NCI-H1694 treated with DMSO at 0.1 percent for 48 hours (cell line): ENCODE measurements around the gene VWF.

ENCODE experiments used
- DNase-seq: peaks from one replicate; lab custom pipeline; 2025; lab: John Stamatoyannopoulos, UW

Gene VWF

DNA sequence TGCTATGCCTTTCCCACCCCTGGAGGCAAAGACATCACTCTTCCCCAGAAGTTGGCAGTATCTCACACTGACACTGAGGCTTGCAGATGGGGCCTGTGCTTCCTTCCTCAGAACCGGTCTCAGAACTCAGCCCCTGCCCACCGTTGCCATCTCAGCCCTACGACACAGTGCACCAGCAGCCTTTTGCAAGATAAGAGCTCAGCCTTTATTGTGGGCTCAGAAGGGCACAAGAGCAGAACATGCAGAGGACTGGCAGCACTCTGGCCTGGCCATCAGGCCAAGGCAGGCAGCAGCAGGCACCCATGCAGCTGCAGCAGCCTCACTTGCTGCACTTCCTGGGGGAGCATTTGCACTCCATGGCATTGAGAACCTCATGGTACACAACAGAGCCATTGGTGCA, 175.8 kb downstream of the VWF start:
- no peak for DNase-seq

DNA sequence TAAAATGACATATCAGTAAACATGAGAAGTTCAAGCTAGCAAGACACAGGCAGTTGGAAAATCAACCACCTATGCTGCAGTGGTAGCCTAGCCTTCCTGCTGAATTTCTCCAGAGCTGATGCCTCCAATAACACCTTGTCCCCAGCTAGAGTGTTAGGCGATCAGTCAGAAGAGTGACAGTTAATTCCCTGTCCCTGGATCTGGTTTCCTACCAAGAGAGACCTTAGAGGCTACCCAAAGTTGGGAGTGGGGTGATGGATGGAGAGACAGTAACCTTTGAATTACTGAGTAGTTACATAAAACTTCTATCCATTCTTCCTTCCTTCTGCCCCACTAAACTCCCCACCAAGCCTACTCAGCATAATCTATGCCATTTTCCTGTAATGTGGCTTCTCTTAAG, 177.5 kb downstream of the VWF start:
- no peak for DNase-seq

DNA sequence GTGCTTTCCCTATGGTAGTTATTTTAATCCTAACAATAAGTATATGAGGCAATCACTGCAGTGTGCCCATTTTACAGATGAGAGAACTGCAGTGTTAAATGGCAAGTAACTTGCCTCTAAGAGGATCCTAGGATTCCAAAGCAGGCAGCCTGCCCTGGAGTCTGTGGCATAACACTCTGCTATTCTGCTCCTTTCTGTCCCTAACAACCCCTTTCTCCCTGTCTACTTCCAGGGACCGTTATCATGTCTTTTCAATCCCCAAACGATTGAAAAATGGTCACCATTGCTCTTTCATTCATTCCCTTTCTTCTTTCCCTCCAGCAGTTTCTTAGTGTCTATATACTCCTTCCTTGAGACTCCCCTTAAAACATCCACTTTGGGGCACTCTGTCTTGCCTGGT, 178.1 kb downstream of the VWF start:
- DNase-seq: no peak

DNA sequence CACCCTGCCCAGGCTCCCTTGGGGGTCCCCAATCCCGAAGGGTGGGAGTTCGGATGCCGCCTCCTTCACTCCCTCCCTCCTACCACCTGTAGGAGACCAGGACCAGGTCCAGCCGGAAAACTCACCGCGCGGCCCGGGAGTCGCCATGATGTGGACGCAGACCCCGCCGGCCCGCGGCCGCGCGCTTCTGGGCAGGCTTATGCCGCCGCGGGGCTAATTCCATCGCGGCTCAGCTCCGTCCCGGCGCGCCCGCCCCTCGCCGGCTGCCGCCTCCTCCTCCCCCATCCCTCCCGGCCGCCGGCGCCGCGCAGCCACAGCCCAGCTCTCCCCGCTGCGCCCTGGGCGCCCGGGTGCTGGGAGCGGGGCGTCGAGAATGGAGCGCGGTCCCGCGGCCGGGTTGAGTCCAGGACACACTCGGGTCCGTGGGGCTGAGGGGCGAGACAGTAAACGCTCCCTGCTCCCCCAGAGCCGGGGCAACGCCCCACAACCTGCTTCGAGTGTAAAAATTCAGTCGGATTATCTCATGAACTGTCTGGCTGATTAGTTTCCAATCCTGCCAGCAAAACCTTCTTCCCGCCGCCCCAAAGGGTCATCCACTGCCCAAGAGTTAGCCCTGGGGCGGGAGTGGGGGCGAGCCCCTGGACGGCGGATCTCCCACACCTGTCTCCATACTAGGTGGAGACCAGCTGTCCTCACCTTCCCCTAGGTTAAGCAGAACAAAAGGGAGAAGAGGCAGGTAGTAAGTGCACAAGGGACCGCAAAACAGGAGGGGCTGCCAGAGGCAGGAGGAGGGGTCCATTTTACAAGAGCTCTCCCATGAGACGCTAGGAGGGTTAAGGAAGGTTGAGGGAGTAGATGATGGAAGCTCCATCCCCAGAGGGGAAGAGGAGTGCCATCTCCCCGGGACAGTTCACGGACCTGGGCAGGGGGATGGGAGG, 179.1 kb downstream of the VWF start, which contains the start of gene ANO2:
ANO2 (minus strand) TSS at position 189 of the 938 bp plus-strand sequence; CDS start at position 147, 42 bp downstream.
- DNase-seq: no peak

DNA sequence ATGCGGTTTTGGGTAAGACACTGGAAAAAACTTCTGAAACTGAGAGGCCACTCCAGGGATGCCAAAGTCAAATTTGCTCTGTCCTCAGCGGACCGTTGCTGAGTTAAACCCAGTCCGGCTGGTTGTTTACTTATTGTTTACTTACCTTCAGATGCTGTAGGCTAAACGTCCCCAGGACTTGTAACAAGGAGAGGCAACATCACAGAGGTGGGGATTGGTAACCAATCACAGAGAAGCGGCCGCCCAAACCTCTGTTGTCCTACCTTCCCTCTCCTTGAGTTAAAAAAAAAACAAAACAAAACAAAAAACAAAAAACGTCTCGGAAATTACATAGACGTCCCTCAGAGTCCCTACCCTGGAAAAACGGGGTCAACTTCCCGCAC, 179.8 kb downstream of the VWF start:
- no peak for DNase-seq

DNA sequence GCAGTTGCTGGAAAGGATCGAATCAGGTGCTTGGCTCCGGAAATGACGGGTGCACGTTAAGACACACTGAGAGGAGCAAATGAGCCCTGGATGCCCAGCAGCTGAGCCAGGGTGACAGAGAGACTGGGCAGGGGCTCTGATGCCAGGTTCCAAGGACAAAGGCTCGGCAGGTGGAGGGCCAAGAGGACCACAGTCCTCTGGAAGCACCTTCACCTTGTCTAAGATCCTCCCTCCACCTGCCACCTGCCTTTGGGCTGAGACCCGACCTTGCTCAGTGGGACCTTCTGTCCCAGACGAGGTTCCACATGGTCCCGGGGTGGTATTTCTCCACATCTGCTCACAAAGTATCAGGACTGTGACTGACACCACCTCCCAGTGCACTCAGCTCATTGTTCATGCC, 180.4 kb downstream of the VWF start:
- DNase-seq: no peak

DNA sequence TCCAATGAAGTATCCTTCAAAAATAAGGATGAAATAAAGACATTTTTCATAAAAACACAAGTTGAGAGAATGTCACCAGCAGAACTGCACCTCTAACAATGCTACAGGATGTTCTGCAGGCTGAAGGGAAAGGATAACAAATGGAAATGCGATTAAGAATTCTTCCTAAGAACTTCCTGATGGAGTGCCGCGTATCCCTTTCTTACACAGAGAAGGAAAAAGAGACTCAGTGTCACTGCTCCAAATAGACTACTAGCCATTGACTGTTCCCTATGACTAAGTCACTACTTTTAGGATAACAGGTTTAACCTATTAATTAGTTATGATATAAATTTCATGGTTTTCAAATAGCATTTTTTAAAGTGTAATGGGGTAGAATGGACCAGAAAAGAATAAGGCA, 182.6 kb downstream of the VWF start:
- DNase-seq: no peak

DNA sequence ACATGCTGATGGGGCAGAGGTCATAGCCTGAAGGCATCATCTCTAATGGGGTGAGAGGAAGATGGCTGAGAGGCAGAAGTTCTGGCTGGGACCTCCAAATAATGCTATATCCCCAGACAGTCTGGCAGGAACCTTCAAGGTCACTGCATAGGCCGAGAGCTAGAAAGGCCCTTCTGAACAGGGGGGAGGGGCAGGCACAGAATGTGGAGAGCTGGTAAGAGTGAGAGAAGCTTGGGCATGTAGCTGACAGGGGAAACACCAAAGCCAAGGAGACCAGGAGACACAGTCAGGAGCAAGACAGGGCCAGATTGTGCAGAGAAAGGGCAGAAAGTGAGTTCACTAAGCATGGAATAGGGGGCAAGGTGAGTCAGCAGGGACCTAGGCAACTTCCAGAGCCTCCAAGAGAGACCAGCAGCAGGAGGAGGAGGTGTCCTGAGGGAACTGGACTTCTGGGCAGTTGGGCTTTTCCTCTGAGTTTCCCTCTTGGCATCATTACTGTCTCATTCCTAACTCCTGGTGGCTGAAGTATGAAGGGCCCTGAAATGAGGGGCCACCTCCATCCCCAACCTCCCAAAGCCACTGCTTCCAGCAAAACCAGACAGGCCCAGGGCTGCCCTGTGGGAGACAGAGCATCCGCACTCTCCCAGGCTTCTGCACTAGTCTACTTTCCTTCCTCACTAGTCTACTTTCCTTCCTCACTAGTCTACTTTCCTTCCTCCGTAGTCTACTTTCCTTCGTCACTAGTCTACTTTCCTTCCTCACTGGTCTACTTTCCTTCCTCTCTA, 196.5 kb downstream of the VWF start:
- no peak for DNase-seq

DNA sequence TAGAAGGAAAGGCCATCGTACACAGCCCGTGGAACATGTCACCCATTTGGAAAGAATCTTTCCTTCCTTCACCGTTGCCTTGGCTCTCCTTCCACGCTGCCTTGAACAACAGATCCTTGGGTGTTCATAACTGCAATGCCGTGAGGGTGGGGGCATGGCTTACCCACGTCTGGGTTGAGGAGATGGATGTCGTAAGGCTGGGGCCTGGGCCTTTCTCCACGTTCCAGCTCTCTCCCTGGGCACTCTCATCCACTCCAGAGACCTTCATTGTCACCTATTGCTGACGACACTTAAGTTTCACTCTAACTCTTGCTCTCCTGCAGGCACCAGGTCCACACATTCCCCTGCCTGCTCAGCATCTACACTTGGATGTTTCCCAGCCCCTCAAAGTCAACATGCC, 198.8 kb downstream of the VWF start:
- no peak for DNase-seq

DNA sequence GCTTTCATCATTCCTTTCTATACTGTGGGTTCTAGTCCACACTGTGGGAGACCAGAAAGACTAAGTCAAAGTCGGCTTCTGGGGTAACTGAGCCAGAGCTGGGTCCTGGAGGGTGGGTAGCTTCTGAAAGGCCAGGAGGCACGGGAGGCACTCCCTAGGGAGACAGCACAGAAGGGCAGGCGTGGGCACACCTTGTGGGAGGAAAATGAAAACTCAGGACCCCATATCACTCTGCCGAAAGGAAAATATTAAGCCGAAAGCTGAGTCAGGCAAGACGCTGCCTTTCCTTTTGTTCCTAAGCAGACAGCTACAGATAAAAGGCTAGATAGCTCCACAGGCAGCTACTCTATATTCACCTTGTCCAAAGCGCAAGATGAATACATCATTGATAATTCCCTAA, 200.1 kb downstream of the VWF start:
- DNase-seq: no peak

DNA sequence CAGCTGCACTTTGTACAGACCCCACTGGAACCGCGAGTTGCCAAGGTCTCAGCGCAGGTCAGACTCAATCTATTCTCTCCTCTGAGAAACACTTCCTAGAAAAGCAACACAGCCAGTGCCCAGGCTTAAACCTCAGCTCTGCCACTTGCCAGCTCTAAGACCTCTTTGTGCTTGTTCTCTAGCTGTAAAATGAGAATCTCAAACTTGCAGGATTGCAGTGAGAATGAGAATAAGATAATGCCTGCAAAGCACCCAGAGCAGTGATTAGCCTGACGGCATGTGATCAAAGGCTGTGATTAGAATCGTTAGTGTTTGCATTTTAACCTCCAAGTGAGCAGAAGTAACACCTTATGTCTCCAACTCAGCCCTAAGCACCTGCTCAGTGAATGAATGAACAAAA, 200.7 kb downstream of the VWF start:
- DNase-seq: no peak

DNA sequence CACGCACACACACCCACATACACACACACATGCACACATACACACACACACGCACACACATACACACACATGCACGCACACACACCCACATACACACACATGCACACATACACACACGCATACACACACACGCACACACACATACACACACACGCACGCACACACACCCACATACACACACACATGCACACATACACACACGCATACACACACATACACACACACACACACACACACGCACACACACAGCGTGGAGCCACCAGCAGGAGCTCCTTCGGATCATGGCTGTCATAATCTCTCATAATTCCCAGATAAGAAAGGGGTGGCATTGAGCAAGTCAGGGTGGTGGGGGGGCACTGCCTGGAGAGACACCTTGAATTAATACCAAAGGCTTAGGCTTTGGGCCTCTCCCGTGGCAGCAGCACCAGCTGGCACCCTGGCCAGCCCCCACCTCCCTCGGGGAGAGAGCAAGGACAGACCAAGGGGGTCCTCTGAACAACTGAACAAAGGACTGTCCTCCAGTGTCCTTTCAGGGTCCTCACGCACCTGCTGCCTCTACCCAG, 201.3 kb downstream of the VWF start:
- no peak for DNase-seq

DNA sequence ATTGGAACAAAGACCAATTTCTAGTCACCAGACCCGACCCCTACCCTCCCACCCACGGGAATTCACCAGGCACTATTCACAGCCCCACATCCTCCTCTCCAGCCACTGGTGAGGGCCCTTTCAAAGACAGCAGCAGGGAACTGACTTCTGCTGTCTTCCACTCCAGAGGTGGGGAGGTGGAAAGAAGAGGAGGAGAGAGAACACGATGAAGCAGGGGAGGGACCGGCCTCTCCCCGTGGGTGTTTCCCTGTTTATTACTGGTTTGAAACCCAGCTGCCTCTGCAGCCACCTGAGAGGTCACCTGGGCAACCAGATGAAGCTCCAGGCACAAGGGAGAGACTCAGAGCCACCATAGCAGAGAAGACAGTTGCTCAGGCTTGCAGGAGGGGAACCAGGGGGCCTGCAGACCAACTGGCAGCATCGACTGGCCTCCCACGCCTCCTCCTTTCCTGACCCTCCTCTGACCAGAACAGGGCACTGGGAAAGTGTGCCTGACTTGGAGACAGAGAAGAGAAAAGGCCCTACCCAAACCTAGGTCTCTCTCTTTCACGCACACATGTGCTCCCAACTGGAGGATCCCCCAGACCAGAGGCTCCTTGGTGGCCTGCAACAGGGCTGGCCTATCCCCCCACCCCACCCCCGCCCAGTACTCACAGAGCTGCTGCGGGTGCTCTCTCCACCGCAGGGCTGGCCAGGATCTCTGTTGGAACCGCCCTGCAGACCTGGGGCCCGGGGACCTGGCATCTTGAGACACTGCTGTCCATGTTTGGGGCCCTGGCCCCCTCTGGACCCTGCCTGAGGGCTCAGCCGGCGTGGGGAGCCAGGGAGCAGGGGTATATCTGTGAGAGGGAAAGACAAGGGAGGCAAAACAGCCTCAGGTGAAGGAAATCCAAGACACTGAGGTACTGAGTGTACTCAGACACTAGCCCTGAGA, 202.2 kb downstream of the VWF start:
- no peak for DNase-seq

DNA sequence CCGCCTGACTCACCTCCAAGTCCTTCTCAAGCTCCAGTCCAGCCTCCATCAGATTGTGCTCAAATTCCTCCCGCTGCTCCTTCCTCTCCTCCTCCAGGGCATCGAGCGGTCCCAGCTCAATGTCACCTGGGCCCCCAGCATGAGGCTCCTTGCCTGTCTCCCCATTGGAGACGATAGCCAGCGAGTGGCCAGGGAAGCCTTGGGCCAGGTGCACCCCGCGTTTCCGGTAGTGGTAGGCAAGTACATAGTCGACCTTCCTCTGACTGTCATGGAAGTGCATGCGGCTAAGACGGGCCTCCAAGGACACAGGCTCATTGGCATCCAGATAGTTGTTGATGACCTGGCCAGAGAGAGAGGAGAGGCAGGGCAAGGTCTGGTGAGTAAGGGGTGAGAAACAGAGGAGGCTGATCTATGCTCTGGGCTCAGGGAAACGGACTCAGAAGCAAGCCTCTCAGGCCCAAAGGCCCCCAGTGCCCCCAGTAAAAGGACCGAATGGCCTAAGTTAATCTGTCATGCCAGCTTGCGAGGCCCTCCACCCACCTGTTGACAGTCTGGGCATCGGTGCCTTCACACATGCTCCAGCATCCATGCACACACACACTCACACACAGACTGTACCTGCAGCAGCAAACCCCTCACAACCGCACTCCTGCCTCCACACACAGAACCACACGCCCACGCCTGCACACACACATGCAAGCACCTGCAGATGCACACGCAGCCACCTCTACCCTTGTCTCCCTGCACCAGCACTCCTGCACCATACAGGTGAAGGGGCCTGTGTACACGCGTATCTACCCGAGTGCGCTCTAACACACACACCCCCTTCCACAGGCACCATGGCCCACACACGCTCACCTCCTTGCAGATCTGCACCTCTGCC, 203.2 kb downstream of the VWF start:
- no peak for DNase-seq

DNA sequence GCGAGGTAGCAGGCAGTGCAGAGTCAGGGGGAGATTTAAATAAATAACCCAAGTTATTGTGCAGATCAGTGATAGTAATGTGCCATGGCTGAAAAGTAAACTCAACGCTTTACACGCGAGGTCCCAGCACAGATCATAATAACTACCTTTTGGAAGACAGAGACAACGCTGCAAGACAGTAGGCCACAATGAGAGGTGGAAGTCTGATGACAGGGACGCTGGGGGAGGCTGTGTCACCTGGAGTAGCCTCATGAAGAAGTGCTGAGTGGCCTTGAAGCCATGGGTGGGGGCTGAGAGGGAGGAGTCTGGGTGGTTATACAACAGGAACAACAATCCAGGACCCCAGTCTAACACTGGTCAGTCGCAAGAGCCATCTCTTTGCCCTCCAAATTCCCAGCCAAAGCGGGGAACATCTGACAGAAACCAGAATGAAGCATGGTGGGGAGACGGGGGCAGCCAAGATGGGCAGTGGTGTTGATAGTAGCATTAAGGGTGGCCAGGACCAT, 207.6 kb downstream of the VWF start:
- no peak for DNase-seq

DNA sequence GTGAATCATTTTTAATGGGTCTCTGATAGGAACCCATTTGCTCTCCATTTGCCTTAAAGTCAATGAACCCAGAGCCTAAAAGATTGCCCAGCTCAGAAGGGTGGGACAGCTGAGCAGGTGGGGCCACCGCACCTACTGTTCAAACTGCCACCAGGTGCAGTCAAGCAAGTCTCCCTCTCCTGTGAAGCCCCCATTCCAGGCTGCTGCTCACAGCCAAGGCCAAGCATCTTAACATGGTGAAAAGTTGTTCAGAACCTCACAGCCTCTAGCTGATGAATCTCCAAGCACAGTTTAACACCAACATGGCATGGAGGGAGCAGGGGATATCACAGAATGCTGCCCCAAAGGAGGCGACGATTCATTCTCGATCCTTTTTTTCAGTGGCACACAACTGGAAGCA, 209.0 kb downstream of the VWF start:
- no peak for DNase-seq

DNA sequence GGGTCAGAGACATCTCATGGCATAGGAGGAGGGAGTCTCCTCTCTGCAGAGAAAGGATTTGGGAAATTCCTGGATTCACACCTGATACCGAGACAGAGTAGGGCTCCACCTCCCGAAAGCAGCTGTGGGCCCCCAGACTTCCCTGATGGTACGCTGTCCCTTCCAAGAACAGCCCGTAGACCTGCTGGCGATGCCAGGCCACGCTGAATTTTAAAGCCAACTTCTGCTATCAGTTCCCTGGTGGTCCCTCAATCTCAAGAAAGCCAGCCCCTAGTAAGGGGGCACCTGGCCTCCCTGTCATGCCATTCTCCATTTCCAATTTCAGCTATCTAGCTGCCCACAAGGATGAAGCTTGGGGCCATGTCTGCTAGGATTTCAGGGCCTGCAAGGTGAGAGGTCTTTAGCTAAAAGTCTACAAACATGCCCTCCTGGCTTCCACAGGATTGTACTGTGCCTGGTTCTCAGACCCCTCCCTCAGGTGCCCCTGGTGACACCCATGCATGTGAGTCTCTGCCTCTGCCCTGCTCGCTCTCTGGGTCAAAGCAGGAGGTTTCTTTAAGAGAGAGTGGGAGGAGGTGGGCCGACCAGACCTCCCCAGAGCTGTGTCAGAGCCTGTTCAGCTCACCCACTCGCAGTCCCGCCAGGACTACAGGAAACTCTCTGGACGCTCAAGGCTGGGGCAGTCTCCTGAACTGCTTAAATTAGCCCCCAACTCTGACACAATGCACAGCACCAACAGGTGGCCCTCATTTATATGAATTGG, 209.9 kb downstream of the VWF start:
- no peak for DNase-seq

DNA sequence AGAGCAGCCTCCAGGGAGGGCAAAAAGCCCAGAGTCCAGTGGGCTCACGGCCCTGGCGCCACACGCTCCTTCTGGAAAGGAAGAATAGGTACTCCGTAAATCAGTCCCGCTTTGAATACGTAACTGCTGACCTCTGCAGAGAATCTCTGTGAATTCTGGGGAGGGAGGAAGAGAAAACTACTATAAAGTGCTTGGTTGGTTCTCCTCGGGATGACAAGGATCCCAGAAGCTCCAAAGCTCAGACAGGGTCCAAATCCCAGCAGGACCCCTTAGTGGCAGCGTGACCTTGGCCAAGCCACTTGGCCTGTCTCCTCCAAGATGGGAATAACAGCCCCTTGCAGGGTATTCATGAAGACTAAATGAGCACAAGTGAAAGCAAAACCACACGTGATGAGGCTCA, 211.1 kb downstream of the VWF start:
- DNase-seq: no peak

DNA sequence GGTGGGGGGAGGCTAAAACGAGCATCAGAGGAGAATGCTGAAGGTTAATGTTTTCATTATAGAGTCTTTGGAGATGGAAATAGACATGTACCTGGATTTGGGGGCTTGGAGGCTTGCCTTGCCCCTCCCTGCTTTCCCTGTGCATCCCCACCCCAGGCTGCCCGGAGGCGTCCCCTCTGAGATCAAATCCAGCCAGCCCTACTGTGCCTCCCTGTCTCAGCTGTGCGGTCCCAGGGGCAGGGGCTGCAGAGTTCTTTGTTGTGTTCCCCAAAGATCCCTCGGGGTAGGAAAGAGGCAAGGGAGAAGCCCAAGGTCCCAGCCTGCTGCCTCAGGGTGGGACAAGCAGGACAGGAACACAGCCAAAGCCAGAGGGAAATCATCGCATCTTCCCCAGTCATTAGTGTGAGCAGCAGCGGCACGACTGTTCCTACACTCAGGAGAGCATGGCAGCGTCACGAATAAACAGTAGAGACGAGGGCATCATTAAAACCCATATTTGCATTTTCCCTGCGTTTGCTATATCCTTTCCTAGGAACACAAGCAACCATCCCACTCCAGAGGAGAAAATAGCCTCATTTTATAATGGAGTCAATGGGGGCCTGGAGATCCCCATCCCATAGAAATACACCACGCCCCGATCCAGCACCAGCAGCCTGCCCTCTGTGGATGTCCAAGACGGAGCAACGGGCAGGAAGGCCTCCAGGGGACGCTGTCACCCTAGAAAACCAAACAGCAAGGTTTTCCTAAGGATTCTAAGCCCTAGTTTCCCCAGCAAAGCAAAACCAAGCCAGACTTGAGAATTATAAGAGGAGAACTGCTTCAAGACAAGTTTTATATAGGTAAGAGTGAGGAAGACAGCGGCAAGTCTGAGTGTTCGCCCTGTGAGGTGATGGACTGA, 211.8 kb downstream of the VWF start:
- no peak for DNase-seq
